Loucy (cell line): ENCODE measurements around the gene OPHN1.

Source experiments
- H2AFZ ChIP-seq: fragments of 200-600 bp; sonication (generic); 2 replicates; pipeline ENCODE4 v1.6.0; 2016; ENCODE audit warnings: antibody characterized with exemption, mild to moderate bottlenecking, low read length, moderate library complexity
- H3F3A ChIP-seq: fragments of 200-600 bp; 2 replicates; pipeline ENCODE4 v1.6.0; 2016; ENCODE audit warnings: antibody characterized with exemption, low read depth, mild to moderate bottlenecking
- H3K27me3 ChIP-seq: fragments of 200-600 bp; sonication (generic); 2 replicates; pipeline ENCODE4 v1.6.1; 2014; ENCODE audit warnings: low read length, mild to moderate bottlenecking; ENCODE audit not compliant: insufficient read depth, poor library complexity, severe bottlenecking
- H3K36me3 ChIP-seq: fragments of 200-600 bp; sonication (generic); 2 replicates; pipeline ENCODE4 v1.6.1; 2016; ENCODE audit warnings: low read length; ENCODE audit not compliant: insufficient read depth
- H3K4me1 ChIP-seq: fragments of 200-600 bp; sonication (generic); 2 replicates; pipeline ENCODE4 v1.5.1; 2014; ENCODE audit warnings: low read length, mild to moderate bottlenecking; ENCODE audit not compliant: insufficient read depth, poor library complexity, severe bottlenecking
- H3K4me2 ChIP-seq: fragments of 200-600 bp; sonication (generic); 2 replicates; pipeline ENCODE4 v1.6.0; 2014; ENCODE audit warnings: antibody characterized with exemption, low read length, low read depth, mild to moderate bottlenecking; ENCODE audit not compliant: poor library complexity, severe bottlenecking
- H3K4me3 ChIP-seq: fragments of 200-600 bp; sonication (generic); 2 replicates; pipeline ENCODE4 v1.5.1; 2014; ENCODE audit warnings: low read length, mild to moderate bottlenecking, mixed read lengths; ENCODE audit not compliant: poor library complexity, severe bottlenecking
- H3K79me2 ChIP-seq: fragments of 200-600 bp; sonication (generic); 2 replicates; pipeline ENCODE4 v1.6.1; 2014; ENCODE audit warnings: low read length; ENCODE audit not compliant: insufficient read depth
- H3K9ac ChIP-seq: fragments of 200-600 bp; sonication (generic); 2 replicates; pipeline ENCODE4 v1.6.0; 2014; ENCODE audit warnings: mild to moderate bottlenecking, low read depth, low read length, moderate library complexity; ENCODE audit not compliant: poor library complexity, severe bottlenecking
- H3K9me2 ChIP-seq: fragments of 200-600 bp; sonication (generic); replicated peaks from 2 replicates; pipeline ENCODE4 v1.6.1; 2016; ENCODE audit warnings: low read depth, low read length, mixed read lengths
- H3K9me3 ChIP-seq: fragments of 200-600 bp; sonication (generic); 2 replicates; pipeline ENCODE4 v1.6.1; 2014; ENCODE audit warnings: mild to moderate bottlenecking, antibody characterized with exemption, low read length, low read depth; ENCODE audit not compliant: insufficient read depth
- H4K20me1 ChIP-seq: fragments of 200-600 bp; sonication (generic); 2 replicates; pipeline ENCODE4 v1.6.0; 2014; ENCODE audit warnings: antibody characterized with exemption, low read length, mild to moderate bottlenecking; ENCODE audit not compliant: insufficient read depth, poor library complexity, severe bottlenecking
- EZH2phosphoT487 ChIP-seq: fragments of 200-600 bp; IDR thresholded peaks from 2 replicates; pipeline ENCODE4 v1.6.1; 2018; ENCODE audit warnings: antibody characterized with exemption, mild to moderate bottlenecking, moderate library complexity, borderline replicate concordance
- TF ChIP-seq, protein P1 (sequence below): fragments of 200-600 bp; sonication (generic); conservative IDR thresholded peaks from 2 replicates; pipeline ENCODE4 v1.5.1; 2014; ENCODE audit warnings: mild to moderate bottlenecking, antibody characterized with exemption, low read length

Gene OPHN1

DNA sequence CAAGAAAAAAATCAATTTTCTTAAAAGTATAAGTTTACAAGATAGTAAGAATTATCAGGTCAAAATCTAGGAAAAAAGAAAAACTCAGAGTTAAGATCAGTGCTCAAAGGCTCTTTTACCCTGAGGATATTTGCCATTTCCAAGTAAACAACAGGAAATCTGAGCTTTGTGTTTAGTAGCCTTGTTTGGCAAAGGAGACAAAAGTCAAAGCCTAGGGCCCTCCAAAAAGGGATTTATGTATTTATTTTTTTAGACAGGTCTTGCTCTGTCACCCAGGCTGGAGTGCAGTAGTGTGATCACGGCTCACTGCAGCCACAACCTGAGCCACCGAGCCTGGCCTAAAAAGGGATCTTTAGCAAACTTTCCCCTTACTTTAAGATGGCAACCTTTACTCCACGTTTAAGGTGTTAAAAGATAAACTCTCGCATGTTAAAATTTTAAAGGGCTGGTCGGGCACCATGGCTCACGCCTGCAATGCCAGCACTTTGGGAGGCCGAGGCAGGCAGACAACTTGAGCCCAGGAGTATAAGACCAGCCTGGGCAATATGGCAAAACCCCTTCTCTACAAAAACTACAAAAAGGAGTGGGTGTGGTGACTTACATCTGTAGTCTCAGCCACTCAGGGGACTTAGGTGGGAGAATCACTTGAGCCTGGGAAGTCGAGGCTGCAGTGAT is 21.3 kb upstream of the OPHN1 start:
- H3K79me2 ChIP-seq = no peaks in the 10 kb centered on the region
- no peaks in the 10 kb centered on the region for H3K9me3 ChIP-seq
- no peaks in the 10 kb centered on the region for H4K20me1 ChIP-seq
- no peak overlapping the region for H2AFZ ChIP-seq
- no peak overlapping the region for H3K4me3 ChIP-seq
- TF ChIP-seq, protein P1, sequence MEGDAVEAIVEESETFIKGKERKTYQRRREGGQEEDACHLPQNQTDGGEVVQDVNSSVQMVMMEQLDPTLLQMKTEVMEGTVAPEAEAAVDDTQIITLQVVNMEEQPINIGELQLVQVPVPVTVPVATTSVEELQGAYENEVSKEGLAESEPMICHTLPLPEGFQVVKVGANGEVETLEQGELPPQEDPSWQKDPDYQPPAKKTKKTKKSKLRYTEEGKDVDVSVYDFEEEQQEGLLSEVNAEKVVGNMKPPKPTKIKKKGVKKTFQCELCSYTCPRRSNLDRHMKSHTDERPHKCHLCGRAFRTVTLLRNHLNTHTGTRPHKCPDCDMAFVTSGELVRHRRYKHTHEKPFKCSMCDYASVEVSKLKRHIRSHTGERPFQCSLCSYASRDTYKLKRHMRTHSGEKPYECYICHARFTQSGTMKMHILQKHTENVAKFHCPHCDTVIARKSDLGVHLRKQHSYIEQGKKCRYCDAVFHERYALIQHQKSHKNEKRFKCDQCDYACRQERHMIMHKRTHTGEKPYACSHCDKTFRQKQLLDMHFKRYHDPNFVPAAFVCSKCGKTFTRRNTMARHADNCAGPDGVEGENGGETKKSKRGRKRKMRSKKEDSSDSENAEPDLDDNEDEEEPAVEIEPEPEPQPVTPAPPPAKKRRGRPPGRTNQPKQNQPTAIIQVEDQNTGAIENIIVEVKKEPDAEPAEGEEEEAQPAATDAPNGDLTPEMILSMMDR = no peak
- TF ChIP-seq EZH2phosphoT487 = no peak
- no peaks in the 10 kb centered on the region for H3K4me1 ChIP-seq
- H3K9me2 ChIP-seq = no peaks in the 10 kb centered on the region
- no peaks in the 10 kb centered on the region for H3F3A ChIP-seq
- H3K36me3 ChIP-seq = no peaks in the 10 kb centered on the region
- no peak overlapping the region for H3K4me2 ChIP-seq
- H3K27me3 ChIP-seq = no peaks in the 10 kb centered on the region
- no peak overlapping the region for H3K9ac ChIP-seq

DNA sequence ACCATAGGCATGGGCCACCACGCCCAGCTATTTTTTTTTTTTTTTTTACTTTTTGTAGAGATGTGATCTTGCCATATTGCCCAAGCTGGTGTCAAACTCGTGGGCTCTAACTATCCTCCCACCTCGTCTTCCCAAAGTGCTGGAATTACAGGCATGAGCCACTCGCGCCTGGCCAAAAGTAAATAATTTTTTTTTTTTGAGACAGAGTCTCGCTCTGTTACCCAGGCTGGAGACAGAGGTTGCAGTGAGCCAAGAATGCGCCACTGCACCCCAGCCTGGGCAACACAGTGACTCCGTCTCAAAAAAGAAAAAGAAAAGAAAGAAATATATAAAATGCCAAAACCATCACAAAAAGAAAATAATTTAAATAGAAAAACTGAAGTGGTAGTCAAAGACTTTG is 18.4 kb upstream of the OPHN1 start:
- Histone ChIP-seq H3K9me3 (no peaks in the 10 kb centered on the region), H3K79me2 (no peaks in the 10 kb centered on the region), H3K4me1 (no peaks in the 10 kb centered on the region), H3K27me3 (no peaks in the 10 kb centered on the region), H3K9ac (no peak overlapping the region), H3K4me3 (no peak overlapping the region), H3K36me3 (no peaks in the 10 kb centered on the region), H3K9me2 (no peaks in the 10 kb centered on the region), H4K20me1 (no peaks in the 10 kb centered on the region), H2AFZ (no peak overlapping the region), H3K4me2 (no peak overlapping the region), H3F3A (no peaks in the 10 kb centered on the region)
- TF ChIP-seq, protein P1 = no peak
- no peak for TF ChIP-seq EZH2phosphoT487

DNA sequence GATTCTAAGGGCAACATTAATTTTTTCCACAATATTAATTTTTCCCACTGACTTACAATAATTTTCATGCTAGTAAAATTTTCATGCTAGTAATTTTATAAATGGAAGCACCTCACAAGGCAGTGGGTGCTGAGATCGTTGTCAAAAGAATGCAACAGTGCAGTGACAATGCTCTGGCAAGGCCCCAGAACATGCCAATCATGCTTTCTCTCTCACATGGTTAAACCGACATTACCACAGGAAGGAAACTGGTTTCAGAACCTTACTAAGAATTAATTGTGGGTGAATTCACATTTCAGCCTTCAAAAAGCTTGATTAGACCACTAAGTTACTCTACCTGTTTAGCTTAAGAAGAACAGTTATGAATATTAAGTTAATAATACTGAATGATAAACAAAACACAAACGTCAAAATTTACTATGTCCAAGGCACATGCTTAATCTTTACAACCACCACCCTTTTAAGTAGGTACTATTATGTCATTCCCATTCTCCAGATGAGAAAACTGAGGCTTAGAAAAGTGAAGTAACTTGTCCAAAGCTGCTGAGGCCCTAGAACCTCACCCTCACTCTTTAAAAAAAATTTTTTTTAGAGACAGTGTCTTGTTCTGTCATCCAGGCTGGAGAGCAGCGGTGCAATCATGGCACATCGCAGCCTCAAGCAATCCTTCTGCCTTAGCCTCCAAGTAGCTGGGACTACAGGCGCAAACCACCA is 10.0 kb upstream of the OPHN1 start:
- no peak overlapping the region for H2AFZ ChIP-seq
- H3K27me3 ChIP-seq = no peaks in the 10 kb centered on the region
- no peak overlapping the region for H3K9ac ChIP-seq
- TF ChIP-seq, protein P1 = no peak
- no peak for TF ChIP-seq EZH2phosphoT487
- H3K9me2 ChIP-seq = no peaks in the 10 kb centered on the region
- peak overlapping the region; percentile 42 for H3K4me3 ChIP-seq
- H3K4me1 ChIP-seq = peaks cover 35% of the 10 kb centered on the region
- H3K4me2 ChIP-seq = peak overlapping the region; percentile 65
- peaks cover 5% of the 10 kb centered on the region; the same call in 1 of the 2 replicates for H3F3A ChIP-seq
- no peaks in the 10 kb centered on the region for H4K20me1 ChIP-seq
- no peaks in the 10 kb centered on the region for H3K36me3 ChIP-seq
- no peaks in the 10 kb centered on the region for H3K9me3 ChIP-seq
- H3K79me2 ChIP-seq = no peaks in the 10 kb centered on the region
